ENCODE measurements around the gene ZFHX3. TPM values are rescaled to one million over a fixed set of nuclear protein-coding genes. Genes with fewer than 3 reads are reported as not detected.

ZFHX3 gene
- total and polyA plus RNA-seq, 2 donors (not counting 3 experiments of a cell fraction or from before 2014, with no cell fraction given), result 3.7 to 18.8 TPM

- Histone ChIP-seq H3K4me1 (ENCODE audit: control insufficient read depth, extremely low read depth, insufficient read depth, low read length) (peaks cover 12% of the 10 kb centered on the region), H4K20me1 (replicated peaks; ENCODE audit: control insufficient read depth, extremely low read depth, insufficient read depth, low read length) (peaks cover 3% of the 10 kb centered on the region)
- no peak for FAIRE-seq
These were observed 76.6 kb downstream of the ZFHX3 start for GRCh38 chr16:72971370-72971769.

DNA sequence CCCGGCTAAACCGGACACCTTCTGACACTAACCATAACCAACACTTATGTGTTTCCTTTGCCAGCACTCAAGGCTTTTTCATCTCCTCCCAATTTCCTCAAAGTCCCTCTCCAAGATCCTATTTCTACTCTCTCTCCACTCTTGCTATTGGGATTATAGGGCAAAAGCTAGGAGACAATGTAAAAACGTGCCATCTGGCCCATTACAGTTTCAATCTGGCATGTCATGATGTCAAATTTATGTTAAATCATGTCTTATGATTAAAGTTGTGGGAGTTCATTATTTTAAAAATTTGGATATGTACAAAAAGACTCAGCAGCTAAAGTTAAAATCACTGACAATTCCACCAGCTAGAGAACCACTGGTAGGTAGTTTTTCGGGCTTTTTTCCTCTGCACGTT is 77.3 kb downstream of the ZFHX3 start:
- Histone ChIP-seq H3K4me3 (replicated peaks in 1 of 3; ENCODE audit: insufficient read depth in 1 of 3, low read depth in 1 of 3, low read length in 3 of 3) (no peak overlapping the region), H2AFZ (ENCODE audit: low read depth, low read length) (no peak overlapping the region), H3K79me2 (ENCODE audit: control insufficient read depth, insufficient read depth, low read length) (peaks cover 13% of the 10 kb centered on the region), H3K9me1 (replicated peaks; ENCODE audit: control insufficient read depth, extremely low read depth, insufficient read depth, low read length) (no peaks in the 10 kb centered on the region), H3K9ac (replicated peaks; ENCODE audit: extremely low read depth, insufficient read depth, low read length) (no peak overlapping the region), H3K4me2 (ENCODE audit: insufficient read depth, low read length) (no peak overlapping the region), H4K20me1 (replicated peaks; ENCODE audit: control insufficient read depth, extremely low read depth, insufficient read depth, low read length) (peaks cover 3% of the 10 kb centered on the region), H3K27ac (ENCODE audit: insufficient read depth, low read depth, low read length) (no peak overlapping the region), H3K4me1 (ENCODE audit: control insufficient read depth, extremely low read depth, insufficient read depth, low read length) (peaks cover 12% of the 10 kb centered on the region), H3K9me3 (replicated peaks; ENCODE audit: control insufficient read depth, insufficient read depth, low read length) (no peaks in the 10 kb centered on the region), H3K36me3 (ENCODE audit: control insufficient read depth in 2 of 2, extremely low read depth in 1 of 2, insufficient read depth in 2 of 2, low read length in 2 of 2) (no peaks in the 10 kb centered on the region), H3K27me3 (ENCODE audit: control insufficient read depth in 2 of 2, insufficient read depth in 2 of 2, low read length in 2 of 2) (no peaks in the 10 kb centered on the region)
- CTCF ChIA-PET, result no interaction called here
- no TSS peak for BruUV-seq (replicated peaks)
- POLR2A ChIA-PET, result no interaction called here
- DNase-seq (ENCODE audit: low read depth, low spot score) (no peak), FAIRE-seq (no peak)
- TF ChIP-seq GATA2 (IDR thresholded peaks at IDR 0.05; ENCODE audit: insufficient read depth, insufficient read length, low read depth, low read length), result no peak
- TF ChIP-seq EZH2 (IDR thresholded peaks at IDR 0.05; ENCODE audit: borderline replicate concordance, low read depth, low read length, severe bottlenecking), result no peak
- TF ChIP-seq, protein P1, sequence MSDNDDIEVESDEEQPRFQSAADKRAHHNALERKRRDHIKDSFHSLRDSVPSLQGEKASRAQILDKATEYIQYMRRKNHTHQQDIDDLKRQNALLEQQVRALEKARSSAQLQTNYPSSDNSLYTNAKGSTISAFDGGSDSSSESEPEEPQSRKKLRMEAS (IDR thresholded peaks at IDR 0.05; ENCODE audit: insufficient read depth, insufficient read length), result no peak
- TF ChIP-seq, protein P2, sequence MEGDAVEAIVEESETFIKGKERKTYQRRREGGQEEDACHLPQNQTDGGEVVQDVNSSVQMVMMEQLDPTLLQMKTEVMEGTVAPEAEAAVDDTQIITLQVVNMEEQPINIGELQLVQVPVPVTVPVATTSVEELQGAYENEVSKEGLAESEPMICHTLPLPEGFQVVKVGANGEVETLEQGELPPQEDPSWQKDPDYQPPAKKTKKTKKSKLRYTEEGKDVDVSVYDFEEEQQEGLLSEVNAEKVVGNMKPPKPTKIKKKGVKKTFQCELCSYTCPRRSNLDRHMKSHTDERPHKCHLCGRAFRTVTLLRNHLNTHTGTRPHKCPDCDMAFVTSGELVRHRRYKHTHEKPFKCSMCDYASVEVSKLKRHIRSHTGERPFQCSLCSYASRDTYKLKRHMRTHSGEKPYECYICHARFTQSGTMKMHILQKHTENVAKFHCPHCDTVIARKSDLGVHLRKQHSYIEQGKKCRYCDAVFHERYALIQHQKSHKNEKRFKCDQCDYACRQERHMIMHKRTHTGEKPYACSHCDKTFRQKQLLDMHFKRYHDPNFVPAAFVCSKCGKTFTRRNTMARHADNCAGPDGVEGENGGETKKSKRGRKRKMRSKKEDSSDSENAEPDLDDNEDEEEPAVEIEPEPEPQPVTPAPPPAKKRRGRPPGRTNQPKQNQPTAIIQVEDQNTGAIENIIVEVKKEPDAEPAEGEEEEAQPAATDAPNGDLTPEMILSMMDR (IDR thresholded peaks at IDR 0.05; ENCODE audit: extremely low read depth in 1 of 2, insufficient read depth in 1 of 2, low read depth in 1 of 2, low read length in 2 of 2), result no peak
- TF ChIP-seq POLR2A (IDR thresholded peaks at IDR 0.05; ENCODE audit: low read depth, low read length), result no peak
- TF ChIP-seq JUN (IDR thresholded peaks at IDR 0.05; ENCODE audit: borderline replicate concordance, insufficient read depth, insufficient read length, low read depth), result no peak
- no peak for TF ChIP-seq FOS (IDR thresholded peaks at IDR 0.05; ENCODE audit: borderline replicate concordance, insufficient read depth, low read length)
- no peak for TF ChIP-seq MYC (IDR thresholded peaks at IDR 0.05; ENCODE audit: low read depth, low read length)
- TF ChIP-seq POLR2AphosphoS5 (IDR thresholded peaks at IDR 0.05; ENCODE audit: insufficient read depth, low read depth, low read length), result no peak
- dilution Hi-C loops (cut with MboI; ENCODE audit: extremely low pct_ligation_motif_present, low sequenced_read_pairs) (no loop called here), intact Hi-C loops (cut with micrococcal nuclease) (no loop called here)

More at GRCh38 chr16:72971370-72971769, 76.6 kb downstream of the ZFHX3 start:
- DNase-seq (ENCODE audit: low read depth, low spot score), result no peak
- intact Hi-C loops (cut with micrococcal nuclease) (no loop called here), dilution Hi-C loops (cut with MboI; ENCODE audit: extremely low pct_ligation_motif_present, low sequenced_read_pairs) (no loop called here)
- ChIA-PET POLR2A (no interaction called here), CTCF (no interaction called here)
- TF ChIP-seq EZH2 (IDR thresholded peaks at IDR 0.05; ENCODE audit: borderline replicate concordance, low read depth, low read length, severe bottlenecking) (no peak), FOS (IDR thresholded peaks at IDR 0.05; ENCODE audit: borderline replicate concordance, insufficient read depth, low read length) (no peak)
- BruUV-seq (replicated peaks), result no TSS peak
- H3K36me3 ChIP-seq (ENCODE audit: control insufficient read depth in 2 of 2, extremely low read depth in 1 of 2, insufficient read depth in 2 of 2, low read length in 2 of 2), result no peaks in the 10 kb centered on the region
- no peaks in the 10 kb centered on the region for H3K27me3 ChIP-seq (ENCODE audit: control insufficient read depth in 2 of 2, insufficient read depth in 2 of 2, low read length in 2 of 2)
- H3K9me3 ChIP-seq (replicated peaks; ENCODE audit: control insufficient read depth, insufficient read depth, low read length), result no peaks in the 10 kb centered on the region
- H3K79me2 ChIP-seq (ENCODE audit: control insufficient read depth, insufficient read depth, low read length), result peaks cover 13% of the 10 kb centered on the region
- no peaks in the 10 kb centered on the region for H3K9me1 ChIP-seq (replicated peaks; ENCODE audit: control insufficient read depth, extremely low read depth, insufficient read depth, low read length)
- no peak overlapping the region for H2AFZ ChIP-seq (ENCODE audit: low read depth, low read length)
- H3K4me3 ChIP-seq (replicated peaks in 1 of 3; ENCODE audit: insufficient read depth in 1 of 3, low read depth in 1 of 3, low read length in 3 of 3), result no peak overlapping the region
- H3K27ac ChIP-seq (ENCODE audit: insufficient read depth, low read depth, low read length), result no peak overlapping the region
- H3K9ac ChIP-seq (replicated peaks; ENCODE audit: extremely low read depth, insufficient read depth, low read length), result no peak overlapping the region
- no peak overlapping the region for H3K4me2 ChIP-seq (ENCODE audit: insufficient read depth, low read length)

All from endothelial cell of umbilical vein (primary cell).